ENCODE measurements around the gene CEP126. TPM values are rescaled to one million over a fixed set of nuclear protein-coding genes. Genes with fewer than 3 reads are reported as not detected.
"Not testable (repeated sequence)": the region's sequence is repeated elsewhere in the genome, so short reads cannot be mapped to it uniquely, and the experiment has no call there.

Gene CEP126
- total and polyA plus RNA-seq, 2 of the 13 experiments (the other 11 are each of a cell fraction or from before 2014, with no cell fraction given), result 1.4 to 1.7 TPM

GRCh38 chr11:101994052-101994469 lies 79.3 kb downstream of the CEP126 start:
- H3K4me2 ChIP-seq (ENCODE audit: low read depth, low read length), result 0 out of 2 replicates have a peak overlapping the region, but pooled peaks have one; percentile 40
- POLR2A ChIA-PET, result interaction anchor here (0.9 to 1.2 kb wide), 2 partner anchors 13 to 20 kb away, joined by 3 to 4 read pairs; no protein-coding TSS in a partner anchor
- intact Hi-C loops (cut with micrococcal nuclease; ENCODE audit: unreplicated experiment), result loop anchor here (1.0 kb wide), 1 partner anchor 13 kb away; no protein-coding TSS in a partner anchor
- in situ Hi-C loops (cut with HindIII; ENCODE audit: extremely low pct_ligation_motif_present, low pct_unique_long_range_greater_than_20kb); BruUV-seq (replicated peaks); H3K9ac ChIP-seq (ENCODE audit: insufficient read depth, low read depth, low read length); CTCF ChIA-PET (ENCODE audit: low intra/inter-chr PET ratio, low total read pairs); H2AFZ ChIP-seq (ENCODE audit: low read length); H3K9me3 ChIP-seq (ENCODE audit: low read length); H3K79me2 ChIP-seq (ENCODE audit: insufficient read depth, low read length); H3K27me3 ChIP-seq (ENCODE audit: control insufficient read depth in 1 of 2, insufficient read depth in 2 of 2, low read length in 2 of 2); H3K4me3 ChIP-seq (replicated peaks in 1 of 3; ENCODE audit: insufficient read depth in 1 of 3, low read depth in 2 of 3, low read length in 3 of 3); H3K36me3 ChIP-seq (replicated peaks in 1 of 2; ENCODE audit: control insufficient read depth in 1 of 2, insufficient read depth in 2 of 2, low read length in 2 of 2); H4K20me1 ChIP-seq (ENCODE audit: insufficient read depth, low read length); TF ChIP-seq NONO (IDR thresholded peaks at IDR 0.05); CREM (CRISPR knock-in tag; IDR thresholded peaks at IDR 0.05): not testable (repeated sequence)
- FAIRE-seq, result peak; percentile 81
- 4% methylated on average over 2 of the region's 2 CpGs for WGBS (ENCODE audit: low lambda C conversion rate)
- peak; percentile 96 for DNase-seq (ENCODE audit: low spot score)
- peak; percentile 94 for ATAC-seq
- H3K4me1 ChIP-seq (ENCODE audit: insufficient read depth, low read length), result peaks cover 45% of the 10 kb centered on the region
- peak overlapping the region; percentile 70 for H3K27ac ChIP-seq (ENCODE audit: extremely low read length, insufficient read depth, low read length)
- peak; percentile 69; the same call in 1 of the 2 replicates for TF ChIP-seq NONO (CRISPR knock-in tag; conservative IDR thresholded peaks at IDR 0.05)
- TF ChIP-seq CREM (IDR thresholded peaks at IDR 0.05), result peak; percentile 95
- TF ChIP-seq, protein P1, sequence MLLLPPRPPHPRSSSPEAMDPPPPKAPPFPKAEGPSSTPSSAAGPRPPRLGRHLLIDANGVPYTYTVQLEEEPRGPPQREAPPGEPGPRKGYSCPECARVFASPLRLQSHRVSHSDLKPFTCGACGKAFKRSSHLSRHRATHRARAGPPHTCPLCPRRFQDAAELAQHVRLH (CRISPR knock-in tag; IDR thresholded peaks at IDR 0.05; ENCODE audit: borderline replicate concordance, low read depth), result peak; percentile 80; the same call in 1 of the 2 replicates
- TF ChIP-seq SALL2 (CRISPR knock-in tag; IDR thresholded peaks at IDR 0.05), result 0 out of 2 replicates have a peak, but pooled peaks have one; percentile 36
- peak; percentile 50; the same call in 1 of the 2 replicates for TF ChIP-seq MED13 (CRISPR knock-in tag; IDR thresholded peaks at IDR 0.05)
- peak; percentile 94 for TF ChIP-seq NFIC (IDR thresholded peaks at IDR 0.05; ENCODE audit: low read length)
- TF ChIP-seq PATZ1 (CRISPR knock-in tag; IDR thresholded peaks at IDR 0.05), result 0 out of 2 replicates have a peak, but pooled peaks have one; percentile 15
- peak; percentile 36; the same call in 1 of the 2 replicates for TF ChIP-seq ZFY (CRISPR knock-in tag; IDR thresholded peaks at IDR 0.05)
- TF ChIP-seq ZBTB25 (CRISPR knock-in tag; IDR thresholded peaks at IDR 0.05), result 0 out of 2 replicates have a peak, but pooled peaks have one; percentile 57
- TF ChIP-seq FOXK1 (CRISPR knock-in tag; IDR thresholded peaks at IDR 0.05; ENCODE audit: borderline replicate concordance, low read depth), result peak; percentile 77
- TF ChIP-seq ZNF878 (CRISPR knock-in tag; IDR thresholded peaks at IDR 0.05), result 0 out of 2 replicates have a peak, but pooled peaks have one; percentile 20
- TF ChIP-seq MTA1 (CRISPR knock-in tag; IDR thresholded peaks at IDR 0.05; ENCODE audit: borderline replicate concordance), result peak; percentile 33; the same call in 1 of the 2 replicates
- TF ChIP-seq, protein P2, sequence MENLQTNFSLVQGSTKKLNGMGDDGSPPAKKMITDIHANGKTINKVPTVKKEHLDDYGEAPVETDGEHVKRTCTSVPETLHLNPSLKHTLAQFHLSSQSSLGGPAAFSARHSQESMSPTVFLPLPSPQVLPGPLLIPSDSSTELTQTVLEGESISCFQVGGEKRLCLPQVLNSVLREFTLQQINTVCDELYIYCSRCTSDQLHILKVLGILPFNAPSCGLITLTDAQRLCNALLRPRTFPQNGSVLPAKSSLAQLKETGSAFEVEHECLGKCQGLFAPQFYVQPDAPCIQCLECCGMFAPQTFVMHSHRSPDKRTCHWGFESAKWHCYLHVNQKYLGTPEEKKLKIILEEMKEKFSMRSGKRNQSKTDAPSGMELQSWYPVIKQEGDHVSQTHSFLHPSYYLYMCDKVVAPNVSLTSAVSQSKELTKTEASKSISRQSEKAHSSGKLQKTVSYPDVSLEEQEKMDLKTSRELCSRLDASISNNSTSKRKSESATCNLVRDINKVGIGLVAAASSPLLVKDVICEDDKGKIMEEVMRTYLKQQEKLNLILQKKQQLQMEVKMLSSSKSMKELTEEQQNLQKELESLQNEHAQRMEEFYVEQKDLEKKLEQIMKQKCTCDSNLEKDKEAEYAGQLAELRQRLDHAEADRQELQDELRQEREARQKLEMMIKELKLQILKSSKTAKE (CRISPR knock-in tag; IDR thresholded peaks at IDR 0.05; ENCODE audit: borderline replicate concordance), result peak; percentile 74; the same call in 1 of the 2 replicates
- TF ChIP-seq FOXA3 (CRISPR knock-in tag; IDR thresholded peaks at IDR 0.05), result peak; percentile 99
- TF ChIP-seq, protein P3, sequence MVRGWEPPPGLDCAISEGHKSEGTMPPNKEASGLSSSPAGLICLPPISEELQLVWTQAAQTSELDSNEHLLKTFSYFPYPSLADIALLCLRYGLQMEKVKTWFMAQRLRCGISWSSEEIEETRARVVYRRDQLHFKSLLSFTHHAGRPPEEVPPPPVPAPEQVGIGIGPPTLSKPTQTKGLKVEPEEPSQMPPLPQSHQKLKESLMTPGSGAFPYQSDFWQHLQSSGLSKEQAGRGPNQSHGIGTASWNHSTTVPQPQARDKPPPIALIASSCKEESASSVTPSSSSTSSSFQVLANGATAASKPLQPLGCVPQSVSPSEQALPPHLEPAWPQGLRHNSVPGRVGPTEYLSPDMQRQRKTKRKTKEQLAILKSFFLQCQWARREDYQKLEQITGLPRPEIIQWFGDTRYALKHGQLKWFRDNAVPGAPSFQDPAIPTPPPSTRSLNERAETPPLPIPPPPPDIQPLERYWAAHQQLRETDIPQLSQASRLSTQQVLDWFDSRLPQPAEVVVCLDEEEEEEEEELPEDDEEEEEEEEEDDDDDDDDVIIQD (CRISPR knock-in tag; IDR thresholded peaks at IDR 0.05; ENCODE audit: low read depth), result peak; percentile 92
- 0 out of 2 replicates have a peak, but pooled peaks have one; percentile 30 for TF ChIP-seq ZNF335 (CRISPR knock-in tag; IDR thresholded peaks at IDR 0.05)
- peak; percentile 93 for TF ChIP-seq MIXL1 (CRISPR knock-in tag; IDR thresholded peaks at IDR 0.05)

Data from HepG2 (cell line).